Upper lobe of left lung (tissue), 4 donors: ENCODE results near the gene DUSP2.

Experiments used
- POLR2A ChIP-seq, 4 donors: fragments of 450-650 bp; IDR thresholded peaks; one replicate each; pipeline ENCODE4 v1.5.1; 2016 to 2017; ENCODE audit warnings: antibody characterized with exemption in 4 of 4, mild to moderate bottlenecking in 2 of 4
- TF ChIP-seq, protein P1 (sequence below), 6 experiments: fragments of 450-650 bp in 4 of 6; fragments of 200-600 bp in 2 of 6; sonication (generic) in 2 of 6; IDR thresholded peaks; one replicate each; pipeline ENCODE4 v1.5.1; 2016 to 2019; ENCODE audit warnings: antibody characterized with exemption in 6 of 6

- TF ChIP-seq, protein P1, sequence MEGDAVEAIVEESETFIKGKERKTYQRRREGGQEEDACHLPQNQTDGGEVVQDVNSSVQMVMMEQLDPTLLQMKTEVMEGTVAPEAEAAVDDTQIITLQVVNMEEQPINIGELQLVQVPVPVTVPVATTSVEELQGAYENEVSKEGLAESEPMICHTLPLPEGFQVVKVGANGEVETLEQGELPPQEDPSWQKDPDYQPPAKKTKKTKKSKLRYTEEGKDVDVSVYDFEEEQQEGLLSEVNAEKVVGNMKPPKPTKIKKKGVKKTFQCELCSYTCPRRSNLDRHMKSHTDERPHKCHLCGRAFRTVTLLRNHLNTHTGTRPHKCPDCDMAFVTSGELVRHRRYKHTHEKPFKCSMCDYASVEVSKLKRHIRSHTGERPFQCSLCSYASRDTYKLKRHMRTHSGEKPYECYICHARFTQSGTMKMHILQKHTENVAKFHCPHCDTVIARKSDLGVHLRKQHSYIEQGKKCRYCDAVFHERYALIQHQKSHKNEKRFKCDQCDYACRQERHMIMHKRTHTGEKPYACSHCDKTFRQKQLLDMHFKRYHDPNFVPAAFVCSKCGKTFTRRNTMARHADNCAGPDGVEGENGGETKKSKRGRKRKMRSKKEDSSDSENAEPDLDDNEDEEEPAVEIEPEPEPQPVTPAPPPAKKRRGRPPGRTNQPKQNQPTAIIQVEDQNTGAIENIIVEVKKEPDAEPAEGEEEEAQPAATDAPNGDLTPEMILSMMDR (IDR thresholded peaks at IDR 0.05), result no peak
- no peak for TF ChIP-seq POLR2A (IDR thresholded peaks at IDR 0.05)
Observed at GRCh38 chr2:96131152-96131812, 14.0 kb downstream of the DUSP2 start.
